NB4 (cell line): Measurements from ENCODE around the gene MYL1.

Source experiments
- DNase-seq: peaks from one replicate; pipeline ENCODE4 v3.0.0; 2010; ENCODE audit warnings: low read depth
- H3K4me3 ChIP-seq: one replicate; pipeline ENCODE4 v1.5.1; 2011; ENCODE audit warnings: mild to moderate bottlenecking, low read depth, low read length, moderate library complexity
- MAX ChIP-seq: IDR thresholded peaks from 2 replicates; pipeline ENCODE4 v1.6.1; 2011; ENCODE audit warnings: low read depth, low read length
- MYC ChIP-seq: IDR thresholded peaks from 2 replicates; pipeline ENCODE4 v1.6.1; 2011; ENCODE audit warnings: low read depth, low read length
- POLR2A ChIP-seq: IDR thresholded peaks from 2 replicates; pipeline ENCODE4 v1.6.1; 2011; ENCODE audit warnings: mild to moderate bottlenecking; ENCODE audit not compliant: insufficient read length; ENCODE audit errors: extremely low read depth
- TF ChIP-seq, protein P1 (sequence below): IDR thresholded peaks from one replicate; pipeline ENCODE4 v1.5.1; 2012; ENCODE audit warnings: low read depth, low read length

Gene MYL1

GRCh38 chr2:210252699-210253606 lies 62.0 kb downstream of the MYL1 start:
- DNase-seq: no peak
- H3K4me3 ChIP-seq: no peak overlapping the region
- no peak for TF ChIP-seq MAX
- TF ChIP-seq, protein P1, sequence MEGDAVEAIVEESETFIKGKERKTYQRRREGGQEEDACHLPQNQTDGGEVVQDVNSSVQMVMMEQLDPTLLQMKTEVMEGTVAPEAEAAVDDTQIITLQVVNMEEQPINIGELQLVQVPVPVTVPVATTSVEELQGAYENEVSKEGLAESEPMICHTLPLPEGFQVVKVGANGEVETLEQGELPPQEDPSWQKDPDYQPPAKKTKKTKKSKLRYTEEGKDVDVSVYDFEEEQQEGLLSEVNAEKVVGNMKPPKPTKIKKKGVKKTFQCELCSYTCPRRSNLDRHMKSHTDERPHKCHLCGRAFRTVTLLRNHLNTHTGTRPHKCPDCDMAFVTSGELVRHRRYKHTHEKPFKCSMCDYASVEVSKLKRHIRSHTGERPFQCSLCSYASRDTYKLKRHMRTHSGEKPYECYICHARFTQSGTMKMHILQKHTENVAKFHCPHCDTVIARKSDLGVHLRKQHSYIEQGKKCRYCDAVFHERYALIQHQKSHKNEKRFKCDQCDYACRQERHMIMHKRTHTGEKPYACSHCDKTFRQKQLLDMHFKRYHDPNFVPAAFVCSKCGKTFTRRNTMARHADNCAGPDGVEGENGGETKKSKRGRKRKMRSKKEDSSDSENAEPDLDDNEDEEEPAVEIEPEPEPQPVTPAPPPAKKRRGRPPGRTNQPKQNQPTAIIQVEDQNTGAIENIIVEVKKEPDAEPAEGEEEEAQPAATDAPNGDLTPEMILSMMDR: no peak
- no peak for TF ChIP-seq MYC
- no peak for TF ChIP-seq POLR2A

DNA sequence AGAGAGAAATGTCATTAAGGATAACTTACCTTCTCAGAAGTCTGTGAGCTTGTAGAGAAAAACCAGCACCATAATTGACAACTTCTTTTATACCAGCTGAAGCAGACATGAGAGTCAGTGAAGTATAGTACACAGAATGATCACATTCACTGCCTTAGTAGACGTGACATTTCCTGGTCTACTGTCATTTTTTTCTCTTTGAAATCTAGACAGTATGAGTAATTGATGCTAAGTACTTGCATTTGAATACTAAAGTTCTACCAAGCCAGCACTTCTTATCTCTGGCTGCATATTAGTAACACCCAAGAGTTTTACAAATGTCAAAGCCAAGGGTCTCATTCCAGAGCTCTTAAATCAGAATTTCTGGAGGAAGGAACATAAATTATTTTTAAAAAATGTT lies 64.4 kb downstream of the MYL1 start:
- no peak overlapping the region for H3K4me3 ChIP-seq
- no peak for DNase-seq
- TF ChIP-seq MAX: no peak
- TF ChIP-seq, protein P1: no peak
- TF ChIP-seq POLR2A: no peak
- TF ChIP-seq MYC: no peak
